K562 (cell line): ENCODE measurements around the gene PABPC3. TPM values are rescaled to one million over a fixed set of nuclear protein-coding genes. Genes with fewer than 3 reads are reported as not detected.

Experiments
- ATF3 ChIP-seq, 2 experiments: fragments of 450-650 bp in 1 of 2; sonication (generic) in 1 of 2; formaldehyde crosslinking in 1 of 2; IDR thresholded peaks in 1 of 2; conservative IDR thresholded peaks in 1 of 2; 2 replicates each; pipeline versions ENCODE4 v1.6.1 to v1.8.1; 2016 to 2023; ENCODE audit warnings: mild to moderate bottlenecking in 2 of 2, moderate library complexity in 2 of 2, inconsistent platforms in 1 of 2, missing genetic modification reagents in 1 of 2
- BCOR ChIP-seq: fragments of 450-650 bp; IDR thresholded peaks from 2 replicates; pipeline ENCODE4 v1.6.1; 2016
- CTBP1 ChIP-seq: fragments of 450-650 bp; IDR thresholded peaks from 2 replicates; pipeline ENCODE4 v1.6.1; 2016; ENCODE audit warnings: borderline replicate concordance
- IRF1 ChIP-seq: sonication (generic); formaldehyde crosslinking; IDR thresholded peaks from 2 replicates; pipeline ENCODE4 v1.8.0; 2022; ENCODE audit warnings: missing genetic modification reagents, mild to moderate bottlenecking, borderline replicate concordance
- MAX ChIP-seq: sonication (generic); formaldehyde crosslinking; IDR thresholded peaks from 2 replicates; pipeline ENCODE4 v1.9.0; 2022; ENCODE audit warnings: mild to moderate bottlenecking, missing genetic modification reagents
- MCM7 ChIP-seq, 2 experiments: fragments of 450-650 bp; IDR thresholded peaks; 2 replicates each; pipeline ENCODE4 v1.6.1; 2016 to 2018
- NFIC ChIP-seq: fragments of 450-650 bp; IDR thresholded peaks from 2 replicates; pipeline ENCODE4 v1.6.1; 2017; ENCODE audit warnings: mild to moderate bottlenecking, inconsistent platforms
- NKRF ChIP-seq: fragments of 450-650 bp; IDR thresholded peaks from 2 replicates; pipeline ENCODE4 v1.6.1; 2016; ENCODE audit warnings: borderline replicate concordance
- PML ChIP-seq: IDR thresholded peaks from 2 replicates; pipeline ENCODE4 v1.6.1; 2012; ENCODE audit warnings: low read length, inconsistent platforms
- PPARD ChIP-seq: fragments of 250-450 bp; sonication (Bioruptor Pico); IDR thresholded peaks from 2 replicates; pipeline ENCODE4 v1.8.0; 2022; ENCODE audit warnings: inconsistent platforms, mild to moderate bottlenecking, moderate library complexity
- RERE ChIP-seq: sonication (generic); formaldehyde crosslinking; IDR thresholded peaks from 2 replicates; pipeline ENCODE4 v1.8.0; 2023; ENCODE audit warnings: missing genetic modification reagents, mild to moderate bottlenecking, borderline replicate concordance
- TAL1 ChIP-seq: fragments of 450-650 bp; IDR thresholded peaks from 2 replicates; pipeline ENCODE4 v1.6.1; 2016; ENCODE audit warnings: mild to moderate bottlenecking
- ZBTB34 ChIP-seq: fragments of 250-450 bp; sonication (Bioruptor Pico); IDR thresholded peaks from 2 replicates; pipeline ENCODE4 v1.8.0; 2021; ENCODE audit warnings: mild to moderate bottlenecking, moderate library complexity
- ZEB2 ChIP-seq: fragments of 450-650 bp; IDR thresholded peaks from 2 replicates; pipeline ENCODE4 v1.6.1; 2016
- ZNF311 ChIP-seq: fragments of 250-450 bp; sonication (Bioruptor Pico); IDR thresholded peaks from 2 replicates; pipeline ENCODE4 v1.4.0; 2020; ENCODE audit warnings: mild to moderate bottlenecking, moderate library complexity
- ZNF655 ChIP-seq: fragments of 250-450 bp; sonication (Bioruptor Pico); IDR thresholded peaks from 2 replicates; pipeline ENCODE4 v1.5.0; 2021
- ZNF77 ChIP-seq: fragments of 250-450 bp; sonication (Bioruptor Pico); IDR thresholded peaks from 2 replicates; pipeline ENCODE4 v1.5.0; 2020
- polyA plus RNA-seq, 8 experiments: library from polyadenylated mRNA; depleted of rRNA in 4 of 8; stranded (reverse) in 5 of 8; unstranded in 3 of 8; fragments of >200 nt; fragmentation: Nextera tagmentation in 2 of 8; fragmentation: Illumina TruSeq in 1 of 8; extraction: Ambion mirVana in 2 of 8; extraction: Trizol in 1 of 8; gene quantifications; 2 replicates each; pipeline versions ENCODE4 v1.2.1 to v1.2.3, GENCODE V29; 2011 to 2014; ENCODE audit warnings: inconsistent platforms in 1 of 8, missing spikeins in 1 of 8
- total RNA-seq, 7 experiments: library from RNA; depleted of rRNA in 6 of 7; stranded (reverse); fragments of >200 nt in 6 of 7; fragmentation: Illumina TruSeq in 2 of 7; extraction: Trizol in 2 of 7; gene quantifications; 2 replicates each; pipeline versions ENCODE4 v1.2.1 to v1.2.3, GENCODE V29; 2011 to 2021; ENCODE audit warnings: low replicate concordance in 1 of 7

Gene PABPC3
- total and polyA plus RNA-seq, 9 of the 15 experiments (the other 6 are each of a cell fraction or from before 2014, with no cell fraction given), result 0.05 to 0.80 (median 0.25) TPM

GRCh38 chr13:25080773-25081172 is 15.2 kb upstream of the PABPC3 start (continued):
- TF ChIP-seq IRF1 (no peak), CTBP1 (no peak), TAL1 (peak; percentile 71), MAX (CRISPR knock-in tag) (no peak), PPARD (CRISPR knock-in tag) (no peak), NKRF (no peak), RERE (CRISPR knock-in tag) (no peak), ZNF311 (CRISPR knock-in tag) (no peak), ZNF77 (CRISPR knock-in tag) (no peak), MCM7 (IDR thresholded peaks at IDR 0.05) (no peak), ZBTB34 (CRISPR knock-in tag) (no peak), NFIC (peak; percentile 35), ZNF655 (CRISPR knock-in tag) (no peak), BCOR (no peak), ZEB2 (peak; percentile 59; the same call in 1 of the 2 replicates), PML (peak; percentile 39; the same call in 1 of the 2 replicates), ATF3 (IDR thresholded peaks at IDR 0.05) (peak; percentile 38; the same call in 1 of the 2 replicates), ATF3 (CRISPR knock-in tag; conservative IDR thresholded peaks at IDR 0.05) (no peak)
